COLO668 (cell line): ENCODE results near the gene SAMD4B.

ENCODE experiments used
- DNase-seq: peaks from one replicate; lab custom pipeline; 2025; ENCODE audit not compliant: unreplicated experiment; lab: John Stamatoyannopoulos, UW

The SAMD4B gene

DNA sequence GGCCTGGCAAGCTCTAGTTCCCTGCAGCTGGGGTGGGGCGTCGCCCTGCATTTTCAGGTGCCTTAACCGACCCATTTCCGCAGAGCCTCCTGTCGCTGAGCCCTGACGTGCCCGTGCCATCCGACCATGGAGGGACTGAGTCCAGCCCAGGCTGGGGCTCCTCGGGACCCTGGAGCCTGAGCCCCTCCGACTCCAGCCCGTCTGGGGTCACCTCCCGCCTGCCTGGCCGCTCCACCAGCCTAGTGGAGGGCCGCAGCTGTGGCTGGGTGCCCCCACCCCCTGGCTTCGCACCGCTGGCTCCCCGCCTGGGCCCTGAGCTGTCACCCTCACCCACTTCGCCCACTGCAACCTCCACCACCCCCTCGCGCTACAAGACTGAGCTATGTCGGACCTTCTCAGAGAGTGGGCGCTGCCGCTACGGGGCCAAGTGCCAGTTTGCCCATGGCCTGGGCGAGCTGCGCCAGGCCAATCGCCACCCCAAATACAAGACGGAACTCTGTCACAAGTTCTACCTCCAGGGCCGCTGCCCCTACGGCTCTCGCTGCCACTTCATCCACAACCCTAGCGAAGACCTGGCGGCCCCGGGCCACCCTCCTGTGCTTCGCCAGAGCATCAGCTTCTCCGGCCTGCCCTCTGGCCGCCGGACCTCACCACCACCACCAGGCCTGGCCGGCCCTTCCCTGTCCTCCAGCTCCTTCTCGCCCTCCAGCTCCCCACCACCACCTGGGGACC lies 65.6 kb downstream of the SAMD4B start:
- DNase-seq = peak; percentile 65

DNA sequence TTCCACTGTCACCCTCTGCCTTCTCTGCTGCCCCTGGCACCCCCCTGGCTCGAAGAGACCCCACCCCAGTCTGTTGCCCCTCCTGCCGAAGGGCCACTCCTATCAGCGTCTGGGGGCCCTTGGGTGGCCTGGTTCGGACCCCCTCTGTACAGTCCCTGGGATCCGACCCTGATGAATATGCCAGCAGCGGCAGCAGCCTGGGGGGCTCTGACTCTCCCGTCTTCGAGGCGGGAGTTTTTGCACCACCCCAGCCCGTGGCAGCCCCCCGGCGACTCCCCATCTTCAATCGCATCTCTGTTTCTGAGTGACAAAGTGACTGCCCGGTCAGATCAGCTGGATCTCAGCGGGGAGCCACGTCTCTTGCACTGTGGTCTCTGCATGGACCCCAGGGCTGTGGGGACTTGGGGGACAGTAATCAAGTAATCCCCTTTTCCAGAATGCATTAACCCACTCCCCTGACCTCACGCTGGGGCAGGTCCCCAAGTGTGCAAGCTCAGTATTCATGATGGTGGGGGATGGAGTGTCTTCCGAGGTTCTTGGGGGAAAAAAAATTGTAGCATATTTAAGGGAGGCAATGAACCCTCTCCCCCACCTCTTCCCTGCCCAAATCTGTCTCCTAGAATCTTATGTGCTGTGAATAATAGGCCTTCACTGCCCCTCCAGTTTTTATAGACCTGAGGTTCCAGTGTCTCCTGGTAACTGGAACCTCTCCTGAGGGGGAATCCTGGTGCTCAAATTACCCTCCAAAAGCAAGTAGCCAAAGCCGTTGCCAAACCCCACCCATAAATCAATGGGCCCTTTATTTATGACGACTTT lies 66.4 kb downstream of the SAMD4B start:
- DNase-seq = peak; percentile 34

DNA sequence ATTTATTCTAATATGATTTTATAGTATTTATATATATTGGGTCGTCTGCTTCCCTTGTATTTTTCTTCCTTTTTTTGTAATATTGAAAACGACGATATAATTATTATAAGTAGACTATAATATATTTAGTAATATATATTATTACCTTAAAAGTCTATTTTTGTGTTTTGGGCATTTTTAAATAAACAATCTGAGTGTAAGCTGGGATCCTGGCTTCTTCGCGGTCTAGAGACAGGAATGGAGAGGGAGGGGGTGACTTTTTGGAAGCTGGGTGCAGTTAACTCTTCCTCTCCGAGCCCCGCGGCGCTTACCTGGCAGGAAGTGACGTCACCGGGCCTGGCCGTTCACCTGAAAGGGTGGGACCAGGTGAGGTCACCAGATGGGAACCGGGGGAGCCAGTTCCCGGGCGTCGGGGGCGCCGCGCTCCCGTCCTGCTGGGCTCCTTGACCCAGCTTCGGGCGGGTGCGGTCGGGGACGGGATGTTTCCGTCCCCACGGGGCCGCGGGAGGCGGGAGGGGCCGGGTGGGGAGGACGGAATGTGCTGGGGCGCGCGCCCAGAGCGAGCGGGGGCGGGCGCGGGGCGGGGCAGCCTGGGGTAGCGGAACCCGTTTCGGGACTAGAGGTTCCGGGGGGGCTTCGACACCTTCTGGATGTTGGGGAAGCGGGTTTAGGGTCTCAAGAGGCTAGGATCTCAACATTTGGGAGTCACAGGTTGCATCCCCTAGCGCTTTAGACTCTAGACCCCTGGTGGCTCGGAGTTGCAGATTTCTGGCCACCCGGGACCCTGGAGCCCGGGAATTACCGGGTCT lies 67.2 kb downstream of the SAMD4B start:
- peak; percentile 97 for DNase-seq

DNA sequence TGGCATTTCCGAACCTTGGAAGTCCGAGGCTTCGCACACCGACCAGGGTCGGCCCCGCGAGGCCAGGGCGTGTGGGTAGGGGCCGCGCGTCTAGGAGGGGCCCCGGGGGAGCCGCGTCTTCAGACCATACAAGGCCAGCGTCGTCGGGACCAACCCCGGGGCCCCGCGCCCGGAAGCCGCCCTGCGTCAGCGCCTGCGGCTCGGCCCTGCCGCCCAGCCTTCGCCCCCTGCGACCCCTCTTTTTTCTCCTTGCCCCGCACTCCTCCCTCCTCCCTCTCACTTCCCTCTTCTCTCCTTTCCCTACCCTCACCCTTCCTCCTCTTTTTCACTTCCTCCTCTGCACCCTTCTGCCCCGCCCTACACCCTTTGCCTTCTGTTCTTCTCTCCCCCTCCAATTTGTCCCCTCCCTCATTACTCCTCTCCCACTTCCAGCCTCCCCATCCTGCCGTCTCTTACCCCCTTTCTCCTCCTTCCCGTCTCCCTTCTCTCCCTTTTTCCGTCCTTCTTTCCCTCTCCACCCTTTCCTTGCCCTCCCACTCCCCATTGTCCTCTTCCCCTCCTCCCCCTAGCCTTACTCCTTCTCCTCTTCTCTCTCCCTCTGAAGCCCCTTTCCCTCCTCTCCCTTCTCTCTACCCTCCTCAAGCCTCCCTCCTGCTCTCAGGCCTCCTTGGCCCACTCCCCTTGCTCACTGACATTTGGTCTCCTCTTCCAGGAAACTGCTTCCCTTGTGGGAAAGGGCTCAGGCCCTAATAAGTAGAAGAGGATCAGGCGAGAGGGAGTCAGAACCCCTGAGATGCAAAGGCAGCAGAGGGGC lies 68.0 kb downstream of the SAMD4B start:
- peak; percentile 59 for DNase-seq

DNA sequence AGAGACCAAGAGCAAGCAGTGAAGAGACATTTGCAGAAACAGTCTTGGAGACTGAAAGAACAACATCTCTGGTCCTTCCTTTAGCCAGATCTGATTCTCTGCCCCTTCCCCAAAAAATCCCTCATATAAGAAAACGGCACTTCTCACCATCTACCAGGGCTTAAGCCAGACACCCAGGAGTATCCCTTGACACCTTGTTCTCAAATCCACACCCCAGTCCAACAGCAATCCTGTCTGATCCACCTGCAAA lies 68.5 kb downstream of the SAMD4B start:
- DNase-seq = no peak

DNA sequence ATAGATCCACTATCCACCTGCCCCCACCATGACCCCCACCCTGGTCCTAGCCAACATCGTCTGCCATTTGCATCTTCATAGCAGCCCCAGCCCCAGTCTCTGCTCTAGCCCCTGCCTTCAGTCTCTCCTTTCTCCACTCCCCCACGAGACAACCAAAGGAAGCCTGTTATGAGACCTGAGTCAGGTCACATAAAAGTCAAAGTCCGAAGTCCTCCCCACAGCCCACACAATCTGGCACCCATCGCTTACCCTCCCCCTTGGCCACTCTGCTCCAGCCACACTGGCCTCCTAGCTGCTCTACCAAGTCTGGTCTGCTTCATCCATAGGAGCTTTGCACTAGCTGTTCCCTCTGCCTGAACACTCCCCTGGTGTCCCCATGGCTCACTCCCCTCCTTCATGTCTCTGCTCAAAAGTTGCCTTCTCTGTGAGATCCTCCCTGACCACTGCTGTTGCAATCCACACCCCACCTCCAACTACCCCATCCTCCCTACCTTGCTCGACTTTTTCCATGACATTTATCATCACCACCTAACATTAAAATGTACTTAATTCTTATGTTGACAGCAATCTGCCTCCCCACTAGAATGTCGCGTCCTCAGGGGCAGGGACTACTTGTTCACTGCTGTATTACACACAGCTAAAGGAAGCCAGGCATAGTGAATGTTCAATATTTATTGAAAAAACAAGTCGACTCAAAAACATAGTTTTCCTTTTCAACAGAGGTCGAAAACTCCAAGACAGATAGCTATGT lies 69.0 kb downstream of the SAMD4B start:
- peak; percentile 7 for DNase-seq

DNA sequence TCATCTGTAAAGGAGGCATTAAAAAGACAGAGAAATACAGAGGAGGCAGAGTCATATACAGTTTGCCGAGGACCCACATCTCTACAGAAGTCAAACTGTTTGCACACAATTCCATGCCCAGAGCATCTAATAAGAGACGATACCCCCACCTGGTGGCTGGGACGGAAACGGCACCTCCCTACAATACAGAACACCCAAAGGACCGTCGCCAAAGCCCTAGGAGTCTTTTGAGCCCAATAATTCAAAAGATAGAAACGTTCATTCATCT lies 69.5 kb downstream of the SAMD4B start:
- DNase-seq = peak; percentile 88

DNA sequence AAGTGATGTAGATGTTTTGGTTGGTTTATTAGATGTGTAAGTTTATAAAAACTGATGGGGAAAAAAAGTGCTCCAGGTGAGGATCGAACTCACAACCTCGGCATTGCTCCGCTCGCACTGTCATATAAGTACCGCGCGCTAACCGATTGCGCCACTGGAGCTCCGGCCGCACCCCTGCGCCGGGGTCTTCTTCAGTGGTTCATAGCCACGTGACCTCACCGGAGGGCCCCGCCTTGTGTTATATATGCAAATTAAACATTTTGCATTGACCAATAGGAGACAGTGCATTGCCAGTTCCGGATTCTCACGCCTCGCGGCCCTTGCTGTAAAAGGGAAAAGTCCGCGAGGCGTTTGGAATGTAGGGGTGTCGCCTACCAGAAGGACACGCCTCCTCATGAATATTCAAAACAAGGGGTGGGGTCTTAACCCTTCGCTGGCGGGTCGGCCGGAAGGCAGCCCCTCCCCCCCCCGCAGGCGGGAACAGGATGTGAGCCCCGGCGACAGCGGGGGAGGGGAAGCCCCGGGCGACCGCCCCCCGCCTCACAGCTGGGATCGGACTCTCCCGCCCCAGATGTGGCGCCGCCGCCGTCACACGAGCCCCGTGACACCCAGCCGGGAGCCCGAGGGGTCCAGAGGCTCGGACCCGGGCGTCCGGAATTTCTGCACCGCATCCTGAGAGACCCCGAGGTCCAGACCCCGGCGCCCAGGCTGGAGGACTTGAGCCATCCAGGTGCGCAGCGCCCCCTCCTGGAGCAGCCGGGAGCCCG lies 70.1 kb downstream of the SAMD4B start, which contains the start of gene PLEKHG2:
Gene PLEKHG2, plus strand, starts transcription at position 570 of the 767 bp plus-strand sequence. CDS start 1,418 bp downstream, outside the sequence.
- DNase-seq = peak; percentile 95

DNA sequence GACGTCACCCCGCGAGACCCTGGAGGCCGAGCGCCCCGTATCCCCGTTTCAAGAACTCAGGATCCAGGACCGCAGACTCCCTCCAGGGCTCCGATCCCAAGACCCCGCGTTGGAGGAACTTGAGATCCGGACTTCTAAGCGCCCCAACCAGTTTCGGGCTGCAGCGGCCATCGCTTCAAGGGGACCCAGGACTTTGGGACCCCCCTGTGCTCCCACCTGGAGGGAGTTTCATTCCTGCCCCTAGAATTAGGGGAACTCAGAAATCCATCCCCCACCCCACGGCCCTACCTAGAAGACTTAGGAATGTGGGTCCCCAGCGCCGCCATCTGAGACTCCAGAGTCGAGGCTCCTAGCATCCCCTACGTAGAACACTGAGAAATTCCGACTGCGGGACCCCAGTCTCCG lies 70.6 kb downstream of the SAMD4B start:
- DNase-seq = no peak

DNA sequence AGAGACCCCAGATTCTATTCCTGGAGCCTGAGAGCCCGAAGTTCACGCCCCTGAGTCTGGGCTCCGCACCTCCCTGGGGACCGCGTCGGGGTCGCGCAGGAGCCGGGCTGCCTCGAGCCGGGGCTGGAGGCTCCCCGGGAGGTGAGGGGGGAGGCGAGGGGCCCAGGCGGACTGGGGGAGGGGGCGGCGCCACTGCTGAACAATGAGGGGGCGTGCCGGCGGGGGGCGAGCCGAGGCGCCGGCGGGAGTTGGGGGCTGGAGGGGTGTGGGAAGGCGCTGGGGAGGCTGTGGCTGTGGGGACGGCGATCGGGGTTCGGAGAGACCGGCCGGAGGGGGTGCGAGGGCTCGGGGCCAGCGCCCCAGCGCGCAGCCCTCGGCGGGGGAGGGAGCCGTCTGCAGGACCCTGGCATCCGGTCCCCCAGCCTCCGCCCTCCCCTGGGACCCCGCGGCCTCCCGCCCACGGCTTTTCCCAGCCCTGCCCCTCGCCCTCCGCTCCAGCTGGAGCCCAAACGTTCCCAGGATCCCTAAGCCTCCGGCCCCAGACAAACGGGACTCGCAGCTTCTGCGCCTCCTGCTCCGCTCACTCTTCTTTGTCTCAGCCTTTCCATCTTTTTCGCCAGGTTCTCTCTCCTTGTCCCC lies 71.2 kb downstream of the SAMD4B start:
- DNase-seq = peak; percentile 33

DNA sequence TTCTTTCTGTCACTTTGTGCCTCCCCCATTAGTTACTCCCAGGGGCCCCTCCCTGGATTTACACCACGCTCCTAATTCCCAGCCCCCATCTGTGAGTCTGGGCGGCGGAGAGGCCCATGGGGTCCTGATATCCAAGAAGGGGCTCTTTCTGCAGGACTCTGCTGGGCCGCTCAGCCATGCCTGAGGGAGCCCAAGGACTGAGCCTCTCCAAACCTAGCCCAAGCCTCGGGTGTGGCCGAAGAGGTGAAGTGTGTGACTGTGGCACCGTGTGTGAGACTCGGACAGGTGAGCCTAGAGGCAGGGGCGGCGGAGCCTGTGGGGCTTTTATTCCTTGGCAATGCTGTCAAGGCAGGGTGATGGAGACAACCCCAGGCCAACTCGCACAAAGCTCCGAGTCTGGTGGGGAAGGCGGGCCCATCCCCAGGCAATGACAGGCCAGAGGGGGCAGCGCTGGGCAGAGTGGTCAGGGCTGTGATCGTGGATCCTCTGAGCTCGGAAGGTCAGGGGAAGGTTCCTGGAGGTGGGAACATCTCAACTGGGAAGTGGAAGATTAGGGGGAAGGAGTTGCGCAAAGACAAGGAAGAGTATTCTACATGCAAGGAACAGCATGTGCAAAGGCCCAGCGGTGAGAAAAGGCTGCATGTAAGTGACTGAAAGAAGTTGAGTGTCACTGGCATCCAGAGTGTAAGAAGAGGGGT lies 71.8 kb downstream of the SAMD4B start:
- DNase-seq = peak; percentile 12

DNA sequence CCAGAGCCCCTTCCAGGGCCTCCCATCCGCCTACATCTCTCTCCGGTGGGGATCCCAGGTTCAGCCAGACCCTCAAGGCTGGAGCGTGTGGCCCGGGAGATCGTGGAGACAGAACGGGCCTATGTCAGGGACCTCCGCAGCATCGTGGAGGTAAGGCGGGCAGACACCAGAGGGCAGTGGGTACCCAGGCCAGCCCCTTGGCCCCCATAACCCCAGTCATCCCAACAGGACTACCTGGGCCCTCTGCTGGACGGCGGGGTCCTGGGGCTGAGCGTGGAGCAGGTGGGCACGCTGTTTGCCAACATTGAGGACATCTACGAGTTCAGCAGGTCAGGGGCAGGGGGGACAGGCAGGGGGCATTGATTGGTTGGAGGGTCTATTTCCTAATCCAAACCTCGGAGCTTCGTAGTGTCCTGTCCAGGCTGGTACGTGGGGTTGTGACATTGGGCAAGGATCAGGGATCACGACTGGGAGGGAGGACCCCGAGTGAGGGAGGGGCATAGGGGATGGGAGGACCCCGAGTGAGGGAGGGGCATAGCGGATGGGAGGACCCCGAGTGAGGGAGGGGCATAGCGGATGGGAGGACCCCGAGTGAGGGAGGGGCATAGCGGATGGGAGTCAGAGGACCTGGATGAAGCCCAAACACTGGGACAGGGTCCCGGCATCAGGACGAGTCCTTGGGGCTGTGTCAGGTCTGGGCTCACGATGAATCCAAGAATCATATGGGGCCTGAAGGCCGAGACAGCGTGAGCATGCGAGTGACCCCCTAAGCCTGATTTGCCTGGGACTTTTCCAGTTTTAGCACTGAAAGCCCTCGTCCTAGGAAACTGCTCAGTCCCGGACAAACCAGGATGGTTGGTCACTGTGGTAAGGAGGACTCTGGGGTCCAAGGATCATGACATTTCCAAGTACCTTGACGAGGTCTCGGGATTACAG lies 73.2 kb downstream of the SAMD4B start:
- DNase-seq = no peak

DNA sequence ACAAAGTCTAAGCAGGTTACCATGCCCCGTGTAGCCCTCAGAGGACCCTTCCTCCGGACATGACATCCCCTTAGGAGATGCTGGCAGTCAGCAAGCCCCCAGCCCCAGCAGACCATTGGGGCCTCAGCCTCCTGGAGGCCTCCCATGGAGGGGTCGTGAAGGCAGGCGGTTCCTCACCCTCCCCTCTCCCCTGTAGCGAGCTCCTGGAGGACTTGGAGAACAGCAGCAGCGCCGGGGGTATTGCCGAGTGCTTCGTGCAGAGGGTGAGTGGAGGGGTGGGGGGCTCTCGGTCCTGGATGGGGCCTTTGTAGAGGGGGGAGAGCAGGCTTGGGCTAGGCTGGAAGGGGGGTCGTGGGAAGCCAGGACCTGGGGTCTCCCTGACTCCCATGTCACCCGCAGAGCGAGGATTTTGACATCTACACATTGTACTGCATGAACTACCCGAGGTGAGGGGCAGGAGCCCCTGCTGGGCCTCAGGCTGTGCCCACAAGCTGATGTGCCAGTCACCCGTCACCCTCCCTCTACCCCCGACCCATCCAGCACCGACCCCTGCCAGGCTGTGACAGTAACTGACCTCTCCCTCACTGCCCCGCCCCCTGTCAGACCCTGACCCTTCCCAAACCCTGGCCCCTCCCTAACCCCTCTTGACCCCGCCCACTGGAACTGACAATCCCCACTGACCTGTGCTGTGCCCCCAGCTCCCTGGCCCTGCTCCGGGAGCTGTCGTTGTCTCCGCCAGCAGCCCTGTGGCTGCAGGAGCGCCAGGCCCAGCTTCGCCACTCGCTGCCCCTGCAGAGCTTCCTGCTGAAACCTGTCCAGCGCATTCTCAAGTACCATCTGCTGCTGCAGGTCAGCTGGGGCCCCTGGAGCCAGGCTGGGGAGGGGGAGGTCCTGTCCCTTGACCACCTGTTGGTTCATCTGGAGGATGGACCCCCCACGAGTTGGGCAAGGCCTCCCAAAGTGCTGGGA lies 74.2 kb downstream of the SAMD4B start:
- DNase-seq = no peak

DNA sequence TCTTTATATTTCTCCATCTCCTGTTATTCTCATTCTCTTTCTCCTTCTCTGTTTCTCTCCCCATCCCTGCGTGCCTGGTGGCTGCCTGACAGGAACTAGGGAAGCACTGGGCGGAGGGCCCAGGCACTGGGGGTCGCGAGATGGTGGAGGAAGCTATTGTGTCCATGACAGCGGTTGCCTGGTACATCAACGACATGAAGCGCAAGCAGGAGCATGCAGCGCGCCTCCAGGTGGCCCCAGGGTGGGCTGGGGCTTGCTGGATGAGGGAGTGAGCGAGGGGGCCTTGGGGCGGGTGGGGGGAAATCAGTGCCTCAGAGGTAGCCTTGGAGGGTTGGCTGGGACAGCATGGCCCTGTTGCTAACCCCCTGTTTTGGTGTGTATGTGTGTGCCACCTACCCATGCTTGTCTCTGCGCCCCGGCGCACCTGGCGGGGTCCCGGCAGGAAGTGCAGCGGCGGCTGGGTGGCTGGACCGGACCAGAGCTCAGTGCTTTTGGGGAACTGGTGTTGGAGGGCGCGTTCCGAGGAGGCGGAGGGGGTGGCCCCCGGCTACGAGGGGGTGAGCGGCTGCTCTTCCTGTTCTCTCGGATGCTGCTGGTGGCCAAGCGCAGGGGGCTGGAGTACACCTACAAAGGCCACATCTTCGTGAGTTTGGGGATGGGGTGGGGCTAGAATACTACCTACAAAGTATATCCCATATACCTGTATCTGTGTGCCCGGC lies 75.4 kb downstream of the SAMD4B start:
- no peak for DNase-seq

DNA sequence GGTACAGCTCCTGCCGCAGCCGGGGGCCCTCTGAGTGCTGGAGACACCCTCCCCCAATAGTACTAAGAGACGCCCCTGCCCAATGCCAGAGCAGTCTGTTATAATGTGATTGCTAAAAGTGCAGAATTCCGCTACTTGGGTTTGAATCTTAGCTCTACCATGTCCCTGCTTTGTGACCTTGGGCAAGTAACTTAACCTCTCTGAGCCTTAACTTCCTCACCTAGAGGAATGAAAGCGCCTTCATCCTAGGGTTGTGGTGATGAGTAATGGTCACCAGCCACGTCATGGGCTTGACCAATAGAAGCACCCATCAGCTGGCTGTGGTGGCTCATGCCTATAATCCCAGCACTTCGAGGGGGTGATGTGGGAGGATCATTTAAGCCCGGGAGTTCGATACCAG lies 76.8 kb downstream of the SAMD4B start:
- DNase-seq = no peak

DNA sequence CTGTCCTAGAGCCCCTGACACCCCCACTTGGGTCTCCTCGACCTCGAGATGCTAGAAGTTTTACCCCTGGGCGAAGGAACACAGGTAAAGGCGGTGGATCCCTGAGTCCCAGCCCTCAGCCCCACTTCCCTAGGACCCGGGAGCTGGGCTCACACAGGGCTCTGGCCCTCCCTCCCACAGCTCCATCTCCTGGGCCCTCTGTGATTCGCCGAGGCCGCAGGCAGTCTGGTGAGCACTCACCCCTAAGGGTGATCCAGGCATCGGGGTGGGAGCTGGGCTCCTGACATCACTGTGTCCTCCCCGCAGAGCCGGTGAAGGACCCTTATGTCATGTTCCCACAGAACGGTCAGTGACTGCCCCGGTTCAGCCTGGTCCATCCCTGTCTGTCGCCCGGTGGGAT lies 78.5 kb downstream of the SAMD4B start:
- no peak for DNase-seq
